ENCODE data around the gene PLD1.
"Not testable (repeated sequence)": the region's sequence is repeated elsewhere in the genome, so short reads cannot be mapped to it uniquely, and the experiment has no call there.

Gene PLD1

DNA sequence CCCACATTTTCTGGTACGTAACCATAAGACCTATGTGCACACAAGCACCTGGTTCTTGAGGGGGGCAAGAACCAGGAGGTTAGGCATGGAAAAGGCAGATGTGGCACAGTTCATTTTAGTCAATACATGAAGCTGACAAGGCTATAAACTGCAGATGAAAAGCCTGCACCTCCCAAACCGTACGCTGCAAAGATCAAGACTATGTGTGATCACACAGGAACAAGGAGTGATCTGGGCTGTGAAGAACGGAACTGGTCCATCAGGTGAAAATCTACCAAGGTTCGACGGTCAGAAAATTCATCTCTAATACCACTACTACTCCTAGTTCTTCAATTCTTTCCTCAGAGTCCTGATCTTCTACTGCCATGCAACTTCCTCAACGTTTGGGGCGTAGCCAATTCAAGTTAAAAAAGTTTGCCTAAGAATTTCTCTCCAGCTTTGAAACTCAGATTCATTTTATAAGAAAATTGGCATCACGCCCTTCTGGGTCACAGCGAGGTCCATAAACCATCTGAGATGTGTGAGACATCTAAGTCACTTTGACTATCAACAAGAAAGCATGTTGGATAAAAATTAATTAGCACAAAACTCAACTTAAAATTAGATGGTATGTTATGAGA lies 41.9 kb downstream of the PLD1 start:
- DNase-seq, result no peak

GRCh38 chr3:171765511-171765887 lies 44.8 kb downstream of the PLD1 start:
- DNase-seq, result no peak

- no peak for DNase-seq
Measured at GRCh38 chr3:171763392-171763791, 46.9 kb downstream of the PLD1 start.

- DNase-seq, result no peak
Measured at GRCh38 chr3:171760477-171760876, 49.8 kb downstream of the PLD1 start.

DNA sequence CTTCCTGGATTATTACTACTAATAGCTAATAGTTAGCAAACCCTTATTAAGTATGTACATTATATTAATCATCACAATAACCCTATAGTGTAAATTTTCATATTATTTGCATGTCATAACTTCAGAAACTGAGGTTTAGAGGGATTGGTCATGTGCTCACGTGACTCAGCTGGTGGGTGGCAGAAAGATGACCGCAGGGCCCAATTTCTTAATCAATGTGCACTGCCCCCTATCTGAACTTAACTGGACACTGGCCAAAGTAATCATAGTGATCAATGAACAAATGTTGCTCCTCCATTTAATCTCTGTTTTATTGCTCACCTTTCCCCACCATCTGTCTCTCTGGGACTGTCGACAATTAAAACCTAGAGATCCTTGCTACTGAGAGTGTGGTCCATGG lies 52.2 kb downstream of the PLD1 start:
- no peak for DNase-seq

GRCh38 chr3:171757361-171758034 lies 52.8 kb downstream of the PLD1 start:
- no peak for DNase-seq

DNA sequence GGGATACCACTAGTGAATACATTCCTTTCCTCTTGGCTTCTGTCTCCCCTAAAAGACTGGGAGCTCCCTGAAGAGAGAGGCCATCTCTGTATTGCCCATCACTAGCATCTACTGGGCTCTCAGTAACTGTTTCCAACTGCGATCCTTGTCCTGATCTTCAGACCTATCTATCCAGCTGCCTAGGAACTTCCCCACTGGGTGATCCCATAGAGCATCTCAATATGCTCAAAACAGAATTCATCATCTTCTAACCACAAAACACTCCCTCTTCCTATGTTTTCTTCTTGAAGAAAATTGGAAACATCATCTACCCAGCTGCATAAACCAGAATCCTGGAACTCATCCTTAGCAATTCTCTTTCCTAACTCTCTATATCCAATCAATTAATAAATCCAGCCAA lies 54.6 kb downstream of the PLD1 start:
- no peak for DNase-seq

DNA sequence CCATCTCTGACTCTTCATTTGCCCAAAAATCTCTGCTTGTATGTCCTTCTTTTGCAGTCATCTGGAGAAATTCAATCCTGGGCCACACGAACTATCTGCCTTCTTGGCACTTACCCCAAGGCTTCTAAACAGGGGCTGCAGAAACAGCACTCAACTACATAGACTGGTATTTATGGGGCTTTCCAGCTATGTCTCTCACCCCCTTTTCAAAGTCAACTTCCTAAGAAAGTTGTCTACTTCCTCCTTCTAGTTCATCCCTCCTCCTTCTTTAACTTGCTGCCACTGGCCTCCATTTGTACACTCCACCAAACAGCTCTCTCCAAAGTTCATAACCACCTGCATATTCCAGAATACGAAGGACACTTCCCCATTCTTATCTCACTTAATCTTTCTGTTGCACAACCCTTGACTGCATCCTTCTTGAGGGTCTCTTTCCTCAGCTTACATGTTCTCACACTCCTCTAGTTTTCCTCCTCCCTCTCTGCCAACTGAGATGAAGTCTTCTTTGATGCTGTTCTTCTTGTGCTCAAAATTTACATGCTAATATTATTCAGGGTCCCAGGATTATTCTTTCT lies 55.2 kb downstream of the PLD1 start:
- no peak for DNase-seq

DNA sequence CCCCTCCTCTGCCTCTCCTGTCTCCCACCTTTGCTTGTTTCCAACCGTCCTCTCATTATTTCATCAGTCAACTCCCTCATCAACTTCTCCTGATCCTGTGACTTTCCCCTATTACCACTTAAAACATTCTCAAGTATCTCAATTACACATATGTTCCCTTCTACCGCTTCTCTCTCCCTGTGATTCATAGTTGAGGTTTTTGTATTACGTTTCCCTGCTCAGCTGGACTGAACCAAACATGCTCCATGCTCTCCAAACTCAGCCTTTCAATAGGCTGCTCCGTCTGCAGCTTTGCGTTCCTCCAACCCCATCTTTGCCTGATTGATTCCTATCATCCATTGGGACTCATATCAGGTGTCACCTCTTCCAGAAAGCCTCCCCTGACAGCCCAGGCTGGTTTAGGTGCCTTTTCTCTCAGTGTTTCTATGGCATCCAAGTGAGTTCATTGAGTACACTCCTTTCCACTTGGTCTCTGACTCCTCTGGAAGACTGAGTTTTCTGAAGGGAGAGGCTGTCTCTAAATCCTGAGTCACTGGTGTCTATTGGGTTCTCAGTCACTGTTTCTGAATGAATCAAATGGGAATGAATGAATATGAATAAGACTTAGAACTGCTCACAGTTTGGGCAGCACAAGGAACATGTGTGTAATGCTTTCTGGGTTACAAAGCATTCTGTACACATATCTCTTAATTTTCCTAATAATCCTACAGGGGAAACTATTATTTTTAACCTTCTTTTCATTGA lies 56.4 kb downstream of the PLD1 start:
- DNase-seq, result no peak

GRCh38 chr3:171753025-171753472 lies 57.2 kb downstream of the PLD1 start:
- no peak for DNase-seq

- no peak for DNase-seq
Measured at GRCh38 chr3:171752329-171752728, 58.0 kb downstream of the PLD1 start.

- DNase-seq, result no peak
Measured at GRCh38 chr3:171749124-171749523, 61.2 kb downstream of the PLD1 start.

- no peak for DNase-seq
Measured at GRCh38 chr3:171748064-171748924, 62.0 kb downstream of the PLD1 start.

GRCh38 chr3:171747223-171747920 lies 62.9 kb downstream of the PLD1 start:
- DNase-seq, result no peak

- not testable (repeated sequence) for DNase-seq
Measured at GRCh38 chr3:171746320-171747222, 63.7 kb downstream of the PLD1 start.

DNA sequence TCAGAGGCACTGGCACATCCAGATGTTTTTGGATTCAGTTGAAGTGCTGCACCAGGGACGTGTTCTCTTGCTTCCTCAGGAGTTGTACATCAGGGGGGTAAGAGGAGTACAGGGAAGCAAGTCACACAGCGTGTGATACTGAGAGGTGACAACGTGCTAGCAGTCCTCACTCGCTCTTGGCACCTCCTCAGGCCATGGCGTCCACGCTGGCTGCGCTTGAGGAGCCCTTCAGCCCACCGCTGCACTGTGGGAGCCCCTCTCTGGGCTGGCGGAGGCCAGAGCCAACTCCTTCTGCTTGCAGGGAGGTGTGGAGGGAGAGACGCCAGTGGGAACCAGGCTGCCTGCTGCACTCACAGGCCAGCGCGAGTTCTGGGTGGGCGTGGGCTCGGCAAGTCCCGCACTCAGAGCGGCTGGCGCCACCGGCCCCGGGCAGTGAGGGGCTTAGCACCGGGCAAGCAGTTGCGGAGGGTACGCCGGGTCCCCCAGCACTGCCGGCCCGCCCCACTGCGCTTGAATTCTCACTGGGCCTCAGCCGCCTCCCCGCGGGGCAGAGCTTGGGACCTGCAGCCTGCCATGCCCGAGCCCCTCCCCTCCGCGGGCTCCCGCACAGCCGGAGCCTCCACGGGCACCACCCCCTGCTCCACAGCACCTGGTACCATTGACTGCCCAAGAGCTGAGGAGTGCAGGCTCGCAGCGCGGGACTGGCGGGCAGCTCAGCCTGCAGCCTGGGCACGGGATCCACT lies 64.5 kb downstream of the PLD1 start:
- no peak for DNase-seq

DNA sequence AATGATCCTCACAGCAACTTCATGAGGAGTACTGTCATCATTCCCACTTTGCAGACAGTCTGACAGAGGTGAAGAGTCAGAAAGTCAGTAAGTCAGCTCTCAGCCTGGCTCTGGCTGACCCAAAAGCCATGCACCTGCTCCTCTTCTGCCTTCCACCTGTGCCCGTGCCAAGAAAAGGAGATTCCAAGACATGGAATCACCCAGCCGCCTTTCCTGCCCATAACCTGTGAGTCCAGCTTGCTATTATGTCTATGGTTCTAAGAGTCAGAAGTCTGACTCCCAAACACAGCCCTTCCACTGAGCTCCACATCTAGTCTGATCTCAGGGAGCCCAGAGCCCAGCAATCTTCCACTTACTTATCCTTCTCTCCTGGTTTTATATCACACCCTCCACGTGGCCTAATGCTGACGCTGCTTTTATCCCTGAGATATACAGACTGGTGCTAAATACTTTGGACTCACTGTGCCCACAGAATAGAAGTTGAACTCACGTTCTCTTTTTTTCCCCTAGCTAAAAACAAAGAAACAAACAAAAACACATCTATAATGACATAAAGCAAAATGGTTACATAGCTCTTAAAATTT lies 66.0 kb downstream of the PLD1 start:
- no peak for DNase-seq

- no peak for DNase-seq
Measured at GRCh38 chr3:171743327-171744157, 66.7 kb downstream of the PLD1 start.

DNA sequence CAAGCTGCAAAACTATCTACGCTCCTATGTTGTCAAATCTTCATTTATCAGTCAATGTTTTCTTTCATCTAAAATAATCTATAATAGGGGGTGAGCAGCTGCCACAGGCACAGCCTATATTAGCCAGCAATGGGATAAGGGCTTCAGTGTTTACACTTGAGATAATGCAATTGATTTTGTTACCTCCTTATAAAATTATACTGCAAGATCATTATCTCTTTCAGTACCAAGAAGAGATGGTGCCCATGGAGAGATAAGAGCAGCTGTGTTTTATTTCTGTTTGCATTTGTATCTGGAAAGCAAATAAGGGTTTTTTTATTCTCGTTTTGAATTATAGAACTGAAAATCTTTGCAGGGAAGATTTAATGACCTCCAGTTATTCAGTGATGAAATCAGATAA lies 68.9 kb downstream of the PLD1 start:
- no peak for DNase-seq

Data from NCI-H510A treated with DMSO at 0.1 percent for 48 hours (cell line).